Brain pericyte (primary cell): Measurements from ENCODE around the gene TSC22D1.
"Not testable (repeated sequence)": the region's sequence is repeated elsewhere in the genome, so short reads cannot be mapped to it uniquely, and the experiment has no call there.

ENCODE experiments used
- DNase-seq: peaks from one replicate; pipeline ENCODE4 v3.0.0-alpha.2; 2012; ENCODE audit warnings: low read depth, low spot score

The TSC22D1 gene

GRCh38 chr13:44573071-44573470 is 3.1 kb downstream of the TSC22D1 start:
- no peak for DNase-seq

GRCh38 chr13:44566601-44567000 is 9.5 kb downstream of the TSC22D1 start:
- no peak for DNase-seq

- no peak for DNase-seq
Observed at GRCh38 chr13:44565881-44566280, 10.2 kb downstream of the TSC22D1 start.

GRCh38 chr13:44564936-44565335 is 11.2 kb downstream of the TSC22D1 start:
- no peak for DNase-seq

- DNase-seq, result not testable (repeated sequence)
Observed at GRCh38 chr13:44562853-44563252, 13.3 kb downstream of the TSC22D1 start.

GRCh38 chr13:44561351-44561750 is 14.8 kb downstream of the TSC22D1 start:
- no peak for DNase-seq

GRCh38 chr13:44557986-44558385 is 18.1 kb downstream of the TSC22D1 start:
- DNase-seq, result no peak

- DNase-seq, result no peak
Observed at GRCh38 chr13:44555207-44555606, 20.9 kb downstream of the TSC22D1 start.

- DNase-seq, result no peak
Observed at GRCh38 chr13:44549476-44549875, 26.7 kb downstream of the TSC22D1 start.

GRCh38 chr13:44546164-44546563 is 30.0 kb downstream of the TSC22D1 start:
- DNase-seq, result no peak

- DNase-seq, result no peak
Observed at GRCh38 chr13:44543369-44543768, 32.8 kb downstream of the TSC22D1 start.

- DNase-seq, result no peak
Observed at GRCh38 chr13:44542361-44542760, 33.8 kb downstream of the TSC22D1 start.

GRCh38 chr13:44541601-44542000 is 34.5 kb downstream of the TSC22D1 start:
- DNase-seq, result no peak

- no peak for DNase-seq
Observed at GRCh38 chr13:44540761-44541434, 35.2 kb downstream of the TSC22D1 start.

GRCh38 chr13:44537248-44537647 is 38.9 kb downstream of the TSC22D1 start:
- DNase-seq, result no peak

- no peak for DNase-seq
Observed at GRCh38 chr13:44523146-44524015, 52.7 kb downstream of the TSC22D1 start.

GRCh38 chr13:44519642-44520041 is 56.5 kb downstream of the TSC22D1 start:
- no peak for DNase-seq

GRCh38 chr13:44516771-44517170 is 59.4 kb downstream of the TSC22D1 start:
- DNase-seq, result no peak

GRCh38 chr13:44514278-44514677 is 61.9 kb downstream of the TSC22D1 start:
- no peak for DNase-seq

- DNase-seq, result not testable (repeated sequence)
Observed at GRCh38 chr13:44509853-44510252, 66.3 kb downstream of the TSC22D1 start.

- no peak for DNase-seq
Observed at GRCh38 chr13:44508562-44509077, 67.5 kb downstream of the TSC22D1 start.

GRCh38 chr13:44507639-44508038 is 68.5 kb downstream of the TSC22D1 start:
- DNase-seq, result no peak

GRCh38 chr13:44506719-44507118 is 69.4 kb downstream of the TSC22D1 start:
- no peak for DNase-seq
